Femur (tissue), 1 donor: ENCODE measurements around the gene PPP1R26.

ENCODE experiments used
- DNase-seq: peaks from one replicate; pipeline ENCODE4 v3.0.0-alpha.2; 2017

PPP1R26 gene

GRCh38 chr9:135490166-135490870 lies 10.7 kb downstream of the PPP1R26 start:
- no peak for DNase-seq

DNA sequence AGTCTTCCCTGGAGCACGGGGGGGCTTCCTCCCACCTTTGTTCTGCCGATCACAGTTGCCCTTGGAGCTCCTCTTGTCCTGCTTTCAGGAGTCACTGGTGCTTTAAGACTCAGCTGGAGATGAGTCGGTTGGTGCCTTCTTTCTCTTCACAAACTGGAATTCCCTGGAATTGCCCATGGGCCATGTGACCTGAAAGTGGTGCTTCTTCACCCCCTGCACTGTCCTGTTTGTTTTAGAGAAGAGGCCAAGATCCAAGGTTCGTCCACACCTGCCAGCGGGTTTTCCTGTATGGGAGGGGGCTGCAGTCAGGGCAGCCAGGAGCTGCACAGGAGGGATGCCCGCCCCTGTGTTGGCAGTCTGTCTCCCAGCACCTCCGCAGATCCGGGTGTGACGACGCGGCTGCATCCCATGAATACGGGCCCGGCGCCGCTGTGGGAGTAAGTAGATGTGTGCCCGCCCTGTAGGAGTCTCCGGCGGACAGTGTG lies 11.4 kb downstream of the PPP1R26 start:
- no peak for DNase-seq

- no peak for DNase-seq
Measured at GRCh38 chr9:135491764-135492163, 12.2 kb downstream of the PPP1R26 start.

- DNase-seq, result no peak
Measured at GRCh38 chr9:135492886-135493669, 13.5 kb downstream of the PPP1R26 start.

DNA sequence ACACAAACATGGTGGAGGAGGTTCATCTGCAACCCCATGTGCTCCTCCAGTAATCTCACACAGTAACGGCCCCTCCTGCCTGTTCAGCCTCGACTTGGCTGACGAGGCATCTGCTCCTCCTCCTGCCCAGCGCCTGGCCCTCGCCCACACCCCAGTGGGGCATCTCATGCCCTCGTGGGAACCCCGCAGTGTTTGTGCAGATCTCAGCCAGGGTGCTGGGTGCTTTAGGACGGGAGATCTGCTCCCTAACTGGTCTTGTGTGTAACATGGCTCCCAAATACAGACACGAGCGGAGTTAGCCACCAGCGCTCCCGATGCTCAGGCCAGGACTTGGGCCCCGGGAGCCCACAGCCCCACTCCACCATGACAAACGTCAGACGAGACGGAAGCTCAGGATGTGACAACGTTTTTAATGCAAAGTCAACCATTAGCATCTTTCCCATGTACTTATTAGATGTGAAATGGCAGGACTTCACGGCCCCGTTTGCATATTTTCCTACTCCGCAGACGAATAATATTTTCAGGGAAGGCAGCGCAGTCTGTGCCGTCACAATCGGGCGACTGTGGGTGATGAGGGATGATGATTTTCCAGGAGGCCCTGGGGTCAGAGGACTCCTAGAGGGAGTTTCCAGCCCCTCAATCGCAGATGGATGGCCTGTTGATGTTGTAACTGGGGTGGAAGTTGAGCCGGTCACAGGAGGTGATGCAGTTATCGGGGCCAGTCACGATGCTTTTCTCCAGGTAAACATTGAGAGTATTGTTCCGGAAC lies 15.4 kb downstream of the PPP1R26 start:
- DNase-seq, result no peak

DNA sequence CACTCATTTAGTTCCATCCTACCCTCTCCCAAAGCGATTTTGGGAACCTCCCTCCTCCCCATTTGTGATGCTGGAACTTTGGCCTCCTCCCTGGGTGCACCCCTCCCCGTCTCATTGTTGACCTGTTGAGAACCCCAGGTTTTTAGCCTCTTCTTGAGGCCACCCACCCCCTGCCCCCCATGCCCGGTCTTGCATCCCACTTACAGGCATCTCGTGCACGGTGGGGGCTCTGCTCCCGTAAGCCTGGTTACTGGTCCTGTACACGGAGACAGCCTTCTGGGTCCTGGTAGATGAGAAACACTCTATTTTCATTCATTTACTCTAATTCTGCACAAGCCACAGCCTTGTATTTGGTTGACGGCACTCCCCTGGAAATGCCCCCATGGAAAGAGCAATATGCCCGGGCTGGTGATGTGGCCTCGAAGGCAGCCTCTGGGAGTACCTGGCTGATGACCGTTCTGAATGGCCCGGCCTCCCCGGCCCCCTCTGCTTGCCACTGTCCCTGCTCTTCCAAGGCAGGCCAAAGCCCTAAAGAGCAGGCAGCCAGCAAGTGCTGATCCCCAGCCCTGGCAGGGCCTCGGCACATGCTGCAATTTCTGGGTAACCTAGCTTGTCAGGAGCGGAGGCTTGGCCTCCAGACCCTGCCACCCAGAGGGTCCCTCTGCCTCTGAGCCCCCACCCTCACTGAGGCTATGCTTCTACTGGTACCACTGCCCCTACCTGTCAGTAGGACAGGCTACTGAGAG lies 19.0 kb downstream of the PPP1R26 start:
- no peak for DNase-seq

DNA sequence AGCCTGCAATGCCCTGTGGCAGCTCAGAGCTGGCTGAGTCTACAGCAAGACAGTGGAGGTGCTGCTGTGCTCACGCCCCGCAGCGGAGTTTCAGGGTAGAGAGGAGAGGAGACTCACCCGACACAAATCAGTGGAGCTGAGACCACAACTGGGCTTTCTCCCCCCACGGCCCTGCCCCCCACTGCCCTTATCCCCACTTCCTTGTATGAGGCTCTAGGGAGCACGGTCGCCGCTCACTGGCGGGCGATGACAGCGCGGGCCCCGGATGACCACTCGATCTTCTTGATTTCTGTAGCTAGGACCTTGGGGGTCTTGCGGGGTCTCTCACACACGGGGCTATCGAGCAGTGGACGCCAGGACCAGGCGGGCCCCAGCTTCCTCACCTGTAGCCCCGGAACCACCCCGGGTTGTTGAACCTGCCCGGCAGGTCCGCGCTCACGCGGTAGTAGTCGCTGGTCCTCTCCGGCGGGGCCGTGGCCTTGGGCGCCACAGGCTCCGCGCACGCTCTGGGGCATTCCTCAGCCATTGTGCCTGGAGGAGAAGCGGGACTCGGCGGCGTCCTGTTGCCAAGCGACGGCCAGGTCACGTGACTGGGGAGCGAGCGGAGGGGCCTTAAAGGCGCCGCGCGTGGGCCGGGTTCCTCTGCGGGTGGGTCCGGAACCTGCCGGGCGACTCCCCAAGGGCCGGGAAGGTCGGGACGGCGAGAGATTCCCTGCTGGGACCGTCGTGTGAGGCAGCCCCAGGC lies 19.9 kb downstream of the PPP1R26 start:
- peak; percentile 94 for DNase-seq

GRCh38 chr9:135500071-135500524 lies 20.5 kb downstream of the PPP1R26 start:
- no peak for DNase-seq

GRCh38 chr9:135500525-135501260 lies 21.1 kb downstream of the PPP1R26 start, which contains the start of gene MRPS2:
Gene MRPS2 (plus strand): TSS chr9:135500682. CDS start chr9:135500711, 29 bp downstream.
- peak; percentile 91 for DNase-seq

GRCh38 chr9:135501261-135502167 lies 21.9 kb downstream of the PPP1R26 start:
- no peak for DNase-seq

GRCh38 chr9:135502168-135502872 lies 22.7 kb downstream of the PPP1R26 start:
- DNase-seq, result no peak

GRCh38 chr9:135502873-135503321 lies 23.3 kb downstream of the PPP1R26 start:
- DNase-seq, result peak; percentile 13

- DNase-seq, result peak; percentile 16
Measured at GRCh38 chr9:135503371-135504261, 24.0 kb downstream of the PPP1R26 start.

DNA sequence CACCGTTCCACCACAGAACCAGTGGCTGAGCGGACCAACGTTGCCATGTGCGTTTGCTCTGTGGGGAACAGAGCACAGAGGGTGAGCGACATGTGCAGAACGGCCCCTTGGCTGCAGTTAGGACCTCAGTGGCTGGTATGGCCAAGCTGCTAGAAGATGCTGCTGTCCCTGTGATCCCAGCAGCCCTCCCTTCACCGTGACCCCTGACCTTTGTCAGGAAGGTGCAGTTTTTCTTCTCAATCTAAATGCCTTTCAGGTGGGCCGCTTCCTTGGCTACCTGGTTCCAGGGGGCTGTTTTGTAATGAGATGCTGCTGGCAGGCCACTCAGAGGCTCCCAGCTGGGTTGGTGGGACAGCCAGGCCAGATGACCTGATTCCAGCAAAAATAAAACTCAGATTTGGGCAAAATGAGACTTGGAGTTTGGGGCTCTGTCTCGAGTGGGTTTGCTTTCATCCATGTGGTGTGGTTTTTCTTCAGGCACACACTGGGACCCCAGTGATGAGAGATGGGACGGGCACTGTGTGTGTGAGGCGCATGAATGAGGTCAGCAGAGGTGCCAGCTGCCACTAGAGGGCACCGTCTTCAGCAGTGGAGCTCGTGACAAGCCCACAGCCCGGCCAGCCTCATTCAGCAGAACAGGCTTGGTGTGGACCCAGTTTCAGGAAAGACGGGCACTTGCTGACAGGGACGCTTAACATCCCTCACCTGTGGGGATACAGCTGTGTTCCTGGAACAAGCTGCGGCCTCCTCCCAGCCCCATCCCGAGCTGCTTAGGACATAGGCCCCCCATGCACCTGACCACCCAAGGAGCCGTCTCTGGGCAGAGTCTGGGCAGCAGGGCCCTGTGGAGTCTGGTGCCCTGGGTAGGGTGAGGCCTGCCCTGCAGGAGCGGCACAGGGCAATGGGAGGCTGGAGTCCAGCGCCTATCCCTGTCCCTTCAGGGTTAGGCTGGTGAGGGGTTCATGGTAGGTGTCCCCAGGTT lies 25.0 kb downstream of the PPP1R26 start:
- peak; percentile 56 for DNase-seq

DNA sequence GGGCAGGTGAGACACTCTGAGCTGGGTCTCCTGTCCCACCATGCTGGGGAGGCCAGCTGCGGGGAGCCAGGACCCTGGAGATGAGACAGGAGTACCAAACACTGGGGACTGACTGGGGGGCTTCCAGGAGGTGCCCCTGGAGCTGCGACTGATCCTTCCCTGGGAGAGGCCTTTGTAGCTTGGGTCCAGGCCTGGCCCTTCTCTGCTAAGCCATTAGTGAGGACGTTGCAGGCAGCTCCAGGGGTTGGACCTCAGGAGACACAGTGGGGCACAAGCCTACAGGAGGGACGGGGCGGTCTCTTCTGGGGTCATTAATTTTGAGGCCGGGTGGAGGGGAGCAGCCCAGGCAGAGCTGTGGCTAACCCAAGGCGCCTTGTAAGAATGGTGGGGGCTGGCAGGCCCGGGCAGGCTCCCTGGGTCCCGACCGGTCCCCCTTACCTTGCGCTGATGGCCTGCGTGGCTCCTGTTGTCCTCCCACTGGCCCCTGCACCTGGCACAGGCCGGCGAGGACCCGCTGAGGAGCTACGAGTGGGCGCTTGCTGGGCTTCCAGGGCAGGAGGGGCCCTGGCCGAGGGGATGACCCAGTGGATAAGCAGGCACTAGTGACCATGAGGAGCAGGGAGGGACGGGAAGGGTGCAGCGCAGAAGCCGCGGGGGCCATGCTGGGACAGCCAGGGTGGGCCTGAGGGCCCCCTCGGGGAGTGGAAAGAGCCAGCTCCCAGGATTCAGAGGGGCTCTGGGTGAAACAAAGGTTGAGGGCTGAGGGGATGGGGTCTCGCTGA lies 26.0 kb downstream of the PPP1R26 start:
- DNase-seq, result peak; percentile 11
